ENCODE data around the gene TMEM184A. TPM values are rescaled to one million over a fixed set of nuclear protein-coding genes. Genes with fewer than 3 reads are reported as not detected.
"Not testable (repeated sequence)": the region's sequence is repeated elsewhere in the genome, so short reads cannot be mapped to it uniquely, and the experiment has no call there.

TMEM184A gene
- total and polyA plus RNA-seq, 2 of the 13 experiments (the other 11 are each of a cell fraction or from before 2014, with no cell fraction given): 9.5 to 20.4 TPM

GRCh38 chr7:1584700-1585099 lies 28.7 kb upstream of the TMEM184A start (continued):
- TF ChIP-seq, protein P1, sequence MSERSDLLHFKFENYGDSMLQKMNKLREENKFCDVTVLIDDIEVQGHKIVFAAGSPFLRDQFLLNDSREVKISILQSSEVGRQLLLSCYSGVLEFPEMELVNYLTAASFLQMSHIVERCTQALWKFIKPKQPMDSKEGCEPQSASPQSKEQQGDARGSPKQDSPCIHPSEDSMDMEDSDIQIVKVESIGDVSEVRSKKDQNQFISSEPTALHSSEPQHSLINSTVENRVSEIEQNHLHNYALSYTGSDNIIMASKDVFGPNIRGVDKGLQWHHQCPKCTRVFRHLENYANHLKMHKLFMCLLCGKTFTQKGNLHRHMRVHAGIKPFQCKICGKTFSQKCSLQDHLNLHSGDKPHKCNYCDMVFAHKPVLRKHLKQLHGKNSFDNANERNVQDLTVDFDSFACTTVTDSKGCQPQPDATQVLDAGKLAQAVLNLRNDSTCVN (CRISPR knock-in tag; IDR thresholded peaks at IDR 0.05; ENCODE audit: borderline replicate concordance): no peak
- TF ChIP-seq ZNF468 (CRISPR knock-in tag; IDR thresholded peaks at IDR 0.05) (no peak), RARA (CRISPR knock-in tag; IDR thresholded peaks at IDR 0.05) (no peak), ZNF264 (CRISPR knock-in tag; IDR thresholded peaks at IDR 0.05) (no peak), ZNF670 (CRISPR knock-in tag; IDR thresholded peaks at IDR 0.05; ENCODE audit: borderline replicate concordance) (no peak), NCOR1 (IDR thresholded peaks at IDR 0.05; ENCODE audit: borderline replicate concordance, low read length) (no peak), TARDBP (CRISPR knock-in tag; IDR thresholded peaks at IDR 0.05) (no peak), TCF7L2 (IDR thresholded peaks at IDR 0.05; ENCODE audit: low read depth, low read length) (no peak), ZNF136 (CRISPR knock-in tag; IDR thresholded peaks at IDR 0.05; ENCODE audit: low read depth) (no peak), NAIF1 (CRISPR knock-in tag; IDR thresholded peaks at IDR 0.05; ENCODE audit: borderline replicate concordance) (no peak), DPF2 (CRISPR knock-in tag; IDR thresholded peaks at IDR 0.05; ENCODE audit: borderline replicate concordance, low read depth) (no peak)
- TF ChIP-seq, protein P2, sequence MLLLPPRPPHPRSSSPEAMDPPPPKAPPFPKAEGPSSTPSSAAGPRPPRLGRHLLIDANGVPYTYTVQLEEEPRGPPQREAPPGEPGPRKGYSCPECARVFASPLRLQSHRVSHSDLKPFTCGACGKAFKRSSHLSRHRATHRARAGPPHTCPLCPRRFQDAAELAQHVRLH (CRISPR knock-in tag; IDR thresholded peaks at IDR 0.05; ENCODE audit: borderline replicate concordance, low read depth): no peak

DNA sequence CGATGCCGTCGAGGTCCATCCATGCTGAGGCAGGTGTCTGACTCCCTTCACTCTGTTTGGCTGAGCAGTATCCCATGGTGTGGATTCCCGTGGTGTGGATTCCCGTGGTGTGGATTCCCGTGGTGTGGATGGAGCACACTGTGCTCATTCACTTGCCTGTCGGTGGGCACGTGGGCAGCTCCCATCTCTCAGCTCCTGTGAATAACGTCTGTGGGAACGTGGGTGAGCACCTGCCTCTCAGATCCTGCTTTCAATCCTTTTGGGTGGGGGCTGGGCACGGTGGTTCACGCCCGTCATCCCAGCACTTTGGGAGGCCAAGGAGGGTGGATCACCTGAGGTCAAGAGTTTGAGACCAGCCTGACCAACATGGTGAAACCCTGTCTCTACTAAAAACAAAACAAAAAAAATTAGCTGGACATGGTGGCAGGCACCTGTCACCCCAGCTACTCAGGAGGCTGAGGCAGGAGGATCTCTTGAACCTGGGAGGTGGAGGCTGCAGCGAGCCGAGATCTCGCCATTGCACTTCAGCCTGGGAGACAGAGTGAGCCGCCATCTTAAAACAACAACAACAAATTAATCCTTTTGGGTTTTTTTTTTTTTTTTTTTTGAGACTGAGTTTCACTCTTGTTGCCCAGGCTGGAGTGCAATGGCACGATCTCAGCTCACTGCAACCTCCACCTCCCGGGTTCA lies 27.4 kb upstream of the TMEM184A start:
- H3K4me2 ChIP-seq (ENCODE audit: low read depth, low read length); DNase-seq (ENCODE audit: low spot score); H4K20me1 ChIP-seq (ENCODE audit: insufficient read depth, low read length); BruUV-seq (replicated peaks); POLR2A ChIA-PET; CTCF ChIA-PET (ENCODE audit: low intra/inter-chr PET ratio, low total read pairs); FAIRE-seq; ATAC-seq; H3K4me1 ChIP-seq (ENCODE audit: insufficient read depth, low read length); H3K79me2 ChIP-seq (ENCODE audit: insufficient read depth, low read length); H3K4me3 ChIP-seq (replicated peaks in 1 of 3; ENCODE audit: insufficient read depth in 1 of 3, low read depth in 2 of 3, low read length in 3 of 3); H2AFZ ChIP-seq (ENCODE audit: low read length); H3K9ac ChIP-seq (ENCODE audit: insufficient read depth, low read depth, low read length); H3K9me3 ChIP-seq (ENCODE audit: low read length); H3K36me3 ChIP-seq (replicated peaks in 1 of 2; ENCODE audit: control insufficient read depth in 1 of 2, insufficient read depth in 2 of 2, low read length in 2 of 2); intact Hi-C loops (cut with micrococcal nuclease; ENCODE audit: unreplicated experiment); H3K27ac ChIP-seq (ENCODE audit: extremely low read length, insufficient read depth, low read length): not testable (repeated sequence)
- in situ Hi-C loops (cut with HindIII; ENCODE audit: extremely low pct_ligation_motif_present, low pct_unique_long_range_greater_than_20kb): loop anchor here (10.0 to 25.0 kb wide), 2 partner anchors 171 to 629 kb away; no protein-coding TSS in a partner anchor
- 40% methylated on average over 9 of the region's 19 CpGs for WGBS (ENCODE audit: low lambda C conversion rate)
- peaks cover 3 to 43% of the 10 kb centered on the region in 2 experiments; a peak in 3 of 5 replicates for H3K27me3 ChIP-seq (ENCODE audit: control insufficient read depth in 1 of 2, insufficient read depth in 2 of 2, low read length in 2 of 2)

All from HepG2 (cell line).